Measurements from ENCODE around the gene SHISA9.

DNA sequence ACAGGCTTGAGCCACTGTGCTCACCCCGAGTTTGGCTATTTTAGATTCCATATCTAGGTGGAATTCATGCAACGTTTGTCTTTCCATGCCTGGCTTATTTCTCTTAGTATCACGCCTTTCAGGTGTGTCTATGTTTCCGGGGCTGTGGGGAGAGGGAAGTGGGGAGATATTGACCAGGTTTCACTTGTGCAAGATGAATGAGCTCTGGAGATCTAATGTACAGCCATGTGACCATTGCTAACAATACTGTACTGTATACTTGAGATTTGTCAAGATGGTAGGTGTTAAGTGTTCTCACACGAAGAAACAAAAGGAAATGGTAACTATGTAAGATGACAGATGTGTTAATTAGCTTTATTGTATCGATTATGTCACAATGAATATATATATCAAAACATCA is 199.6 kb downstream of the SHISA9 start:
- TF ChIP-seq, protein P1, sequence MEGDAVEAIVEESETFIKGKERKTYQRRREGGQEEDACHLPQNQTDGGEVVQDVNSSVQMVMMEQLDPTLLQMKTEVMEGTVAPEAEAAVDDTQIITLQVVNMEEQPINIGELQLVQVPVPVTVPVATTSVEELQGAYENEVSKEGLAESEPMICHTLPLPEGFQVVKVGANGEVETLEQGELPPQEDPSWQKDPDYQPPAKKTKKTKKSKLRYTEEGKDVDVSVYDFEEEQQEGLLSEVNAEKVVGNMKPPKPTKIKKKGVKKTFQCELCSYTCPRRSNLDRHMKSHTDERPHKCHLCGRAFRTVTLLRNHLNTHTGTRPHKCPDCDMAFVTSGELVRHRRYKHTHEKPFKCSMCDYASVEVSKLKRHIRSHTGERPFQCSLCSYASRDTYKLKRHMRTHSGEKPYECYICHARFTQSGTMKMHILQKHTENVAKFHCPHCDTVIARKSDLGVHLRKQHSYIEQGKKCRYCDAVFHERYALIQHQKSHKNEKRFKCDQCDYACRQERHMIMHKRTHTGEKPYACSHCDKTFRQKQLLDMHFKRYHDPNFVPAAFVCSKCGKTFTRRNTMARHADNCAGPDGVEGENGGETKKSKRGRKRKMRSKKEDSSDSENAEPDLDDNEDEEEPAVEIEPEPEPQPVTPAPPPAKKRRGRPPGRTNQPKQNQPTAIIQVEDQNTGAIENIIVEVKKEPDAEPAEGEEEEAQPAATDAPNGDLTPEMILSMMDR (IDR thresholded peaks at IDR 0.05; ENCODE audit: low read depth, low read length) = no peak
- no peak for TF ChIP-seq POLR2A (IDR thresholded peaks at IDR 0.05; ENCODE audit: extremely low read depth, insufficient read length)
- TF ChIP-seq MYC (IDR thresholded peaks at IDR 0.05; ENCODE audit: low read depth, low read length) = no peak
- TF ChIP-seq, protein P2, sequence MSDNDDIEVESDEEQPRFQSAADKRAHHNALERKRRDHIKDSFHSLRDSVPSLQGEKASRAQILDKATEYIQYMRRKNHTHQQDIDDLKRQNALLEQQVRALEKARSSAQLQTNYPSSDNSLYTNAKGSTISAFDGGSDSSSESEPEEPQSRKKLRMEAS (IDR thresholded peaks at IDR 0.05; ENCODE audit: low read depth, low read length) = no peak

Data from NB4 (cell line).